ENCODE results near the gene TMEM178B. TPM values are rescaled to one million over a fixed set of nuclear protein-coding genes. Genes with fewer than 3 reads are reported as not detected.

TMEM178B gene
- total and polyA plus RNA-seq, 7 donors: 0.16 to 4.7 (median 1.4) TPM; not detected in 2

- 21 to 39% methylated on average over 5 of the region's 5 CpGs for WGBS, 2 donors
These were observed 157.3 kb downstream of the TMEM178B start for GRCh38 chr7:141231018-141231792.

GRCh38 chr7:141232286-141233051 lies 158.6 kb downstream of the TMEM178B start:
- TF ChIP-seq CTCF (IDR thresholded peaks at IDR 0.05): no peak
- no peak for TF ChIP-seq POLR2AphosphoS5 (IDR thresholded peaks at IDR 0.05)
- no peak for TF ChIP-seq POLR2A (IDR thresholded peaks at IDR 0.05)
- TF ChIP-seq EP300 (IDR thresholded peaks at IDR 0.05): no peak
- intact Hi-C loops (cut with DNase I): no loop called here
- 62 to 73% methylated on average over 4 of the region's 4 CpGs for WGBS, 2 donors

More at GRCh38 chr7:141231018-141231792, 157.3 kb downstream of the TMEM178B start:
- DNase-seq: no peak
- Histone ChIP-seq H3K9me3 (no peaks in the 10 kb centered on the region), H3K36me3 (no peaks in the 10 kb centered on the region), H3K27me3 (no peaks in the 10 kb centered on the region), H3K27ac (no peak overlapping the region), H3K4me1 (no peaks in the 10 kb centered on the region), H3K4me3 (no peak overlapping the region)
- no peak for TF ChIP-seq POLR2A (IDR thresholded peaks at IDR 0.05)
- no peak for TF ChIP-seq CTCF (IDR thresholded peaks at IDR 0.05)
- TF ChIP-seq EP300 (IDR thresholded peaks at IDR 0.05): no peak
- no peak for TF ChIP-seq POLR2AphosphoS5 (IDR thresholded peaks at IDR 0.05)
- intact Hi-C loops (cut with DNase I): no loop called here

GRCh38 chr7:141234335-141235105 lies 160.7 kb downstream of the TMEM178B start:
- Histone ChIP-seq H3K27ac (no peak overlapping the region), H3K27me3 (no peaks in the 10 kb centered on the region), H3K36me3 (no peaks in the 10 kb centered on the region), H3K9me3 (no peaks in the 10 kb centered on the region), H3K4me3 (no peak overlapping the region), H3K4me1 (no peaks in the 10 kb centered on the region)
- DNase-seq: no peak
- WGBS, 2 donors: 86 to 89% methylated on average over 8 of the region's 8 CpGs
- intact Hi-C loops (cut with DNase I): no loop called here
- TF ChIP-seq POLR2AphosphoS5 (IDR thresholded peaks at IDR 0.05) (no peak), EP300 (IDR thresholded peaks at IDR 0.05) (no peak), CTCF (IDR thresholded peaks at IDR 0.05) (no peak), POLR2A (IDR thresholded peaks at IDR 0.05) (no peak)

More at GRCh38 chr7:141232286-141233051, 158.6 kb downstream of the TMEM178B start:
- Histone ChIP-seq H3K4me1 (no peaks in the 10 kb centered on the region), H3K36me3 (no peaks in the 10 kb centered on the region), H3K9me3 (no peaks in the 10 kb centered on the region), H3K27ac (no peak overlapping the region), H3K4me3 (no peak overlapping the region), H3K27me3 (no peaks in the 10 kb centered on the region)
- no peak for DNase-seq

GRCh38 chr7:141235656-141236055 lies 161.8 kb downstream of the TMEM178B start:
- H3K27me3 ChIP-seq: no peaks in the 10 kb centered on the region
- no peak overlapping the region for H3K4me3 ChIP-seq
- no peaks in the 10 kb centered on the region for H3K4me1 ChIP-seq
- H3K9me3 ChIP-seq: no peaks in the 10 kb centered on the region
- intact Hi-C loops (cut with DNase I): no loop called here
- no peak for DNase-seq
- TF ChIP-seq POLR2AphosphoS5 (IDR thresholded peaks at IDR 0.05) (no peak), CTCF (IDR thresholded peaks at IDR 0.05) (no peak), POLR2A (IDR thresholded peaks at IDR 0.05) (no peak), EP300 (IDR thresholded peaks at IDR 0.05) (no peak)
- no peak overlapping the region for H3K27ac ChIP-seq
- 23 to 66% methylated on average over 4 of the region's 4 CpGs for WGBS, 2 donors
- H3K36me3 ChIP-seq: no peaks in the 10 kb centered on the region

Measured in sigmoid colon (tissue), 7 donors.